Measurements from ENCODE around the gene DGKE. TPM values are rescaled to one million over a fixed set of nuclear protein-coding genes. Genes with fewer than 3 reads are reported as not detected.

The DGKE gene
- total and polyA plus RNA-seq, 2 experiments from 2014 or later, result 5.0 to 6.3 TPM

DNA sequence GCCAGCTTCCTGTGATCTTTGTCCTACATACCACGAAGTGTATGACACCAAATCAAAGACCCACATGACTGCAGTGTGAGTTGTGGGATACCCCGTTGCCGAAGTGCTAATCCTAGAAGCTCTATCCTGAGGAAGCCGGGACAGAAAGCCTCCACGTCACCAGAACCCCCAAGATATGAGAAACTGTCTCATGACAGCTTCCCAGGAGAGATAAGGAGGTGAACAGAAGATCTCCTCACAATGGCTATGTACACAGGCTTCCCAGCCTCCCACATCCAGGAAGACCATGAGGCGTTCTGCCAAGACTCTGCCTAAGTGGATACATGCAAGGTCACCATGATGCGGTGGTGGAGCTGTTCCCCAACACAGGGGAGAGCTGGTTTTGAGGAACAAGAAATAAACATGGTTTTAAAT is 42.8 kb downstream of the DGKE start:
- Histone ChIP-seq H3K4me3 (no peak overlapping the region), H3K27ac (no peak overlapping the region), H3K4me1 (ENCODE audit: low read depth) (no peaks in the 10 kb centered on the region), H3K9me3 (ENCODE audit: low read depth) (no peaks in the 10 kb centered on the region), H3K36me3 (no peaks in the 10 kb centered on the region), H3K27me3 (no peaks in the 10 kb centered on the region)
- no peak for TF ChIP-seq CTCF (IDR thresholded peaks at IDR 0.05; ENCODE audit: low read depth, low read length)
- DNase-seq (ENCODE audit: low read depth in 1 of 2, low spot score in 1 of 2), result peak in 1 of 2 donors; percentile 67

GRCh38 chr17:56879280-56879679 is 45.3 kb downstream of the DGKE start:
- Histone ChIP-seq H3K4me1 (ENCODE audit: low read depth) (no peaks in the 10 kb centered on the region), H3K4me3 (no peak overlapping the region), H3K27me3 (no peaks in the 10 kb centered on the region), H3K9me3 (ENCODE audit: low read depth) (no peaks in the 10 kb centered on the region), H3K27ac (no peak overlapping the region), H3K36me3 (no peaks in the 10 kb centered on the region)
- no peak for TF ChIP-seq CTCF (IDR thresholded peaks at IDR 0.05; ENCODE audit: low read depth, low read length)
- no peak for DNase-seq (ENCODE audit: low read depth in 1 of 2, low spot score in 1 of 2)

DNA sequence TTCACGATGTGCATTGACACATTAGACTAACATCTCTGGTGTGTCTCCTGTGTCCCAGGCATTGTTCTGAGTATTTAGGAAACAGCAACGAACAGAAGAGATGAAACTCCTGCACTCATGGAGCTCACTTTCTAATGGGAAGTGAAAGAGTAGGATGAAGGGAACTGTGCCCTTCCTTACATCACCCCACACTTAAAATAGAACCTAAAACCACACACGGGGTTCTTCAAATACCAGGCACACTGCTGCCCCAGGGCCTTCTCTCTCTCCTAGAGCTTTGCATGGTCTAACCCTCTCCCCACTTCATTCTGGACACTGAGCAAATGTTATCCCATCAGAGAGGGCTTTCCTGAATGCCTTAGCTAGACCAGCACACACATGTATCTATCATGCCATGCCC is 46.2 kb downstream of the DGKE start:
- no peaks in the 10 kb centered on the region for H3K36me3 ChIP-seq
- H3K4me3 ChIP-seq, result no peak overlapping the region
- DNase-seq (ENCODE audit: low read depth in 1 of 2, low spot score in 1 of 2), result no peak
- H3K27ac ChIP-seq, result peak overlapping the region; percentile 17
- TF ChIP-seq CTCF (IDR thresholded peaks at IDR 0.05; ENCODE audit: low read depth, low read length), result no peak
- no peaks in the 10 kb centered on the region for H3K4me1 ChIP-seq (ENCODE audit: low read depth)
- H3K9me3 ChIP-seq (ENCODE audit: low read depth), result no peaks in the 10 kb centered on the region
- no peaks in the 10 kb centered on the region for H3K27me3 ChIP-seq

DNA sequence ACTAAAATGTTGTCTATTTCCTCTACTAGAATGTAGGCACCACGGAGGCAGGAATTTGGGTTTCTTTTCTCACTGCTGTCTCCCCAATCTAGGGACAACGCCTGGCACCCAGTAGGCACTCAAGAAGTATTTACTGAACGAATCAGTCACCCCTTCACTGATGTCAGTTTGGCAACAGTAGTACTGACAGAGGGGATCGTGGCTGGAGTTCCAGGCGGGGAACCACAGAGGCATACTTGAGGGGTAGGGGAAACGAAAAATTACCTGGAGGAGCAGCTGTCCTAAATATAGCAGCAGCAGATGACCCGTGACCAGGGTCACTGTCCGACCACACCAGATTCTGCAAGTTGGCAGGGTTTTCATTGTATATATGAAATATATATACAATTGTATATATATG is 46.6 kb downstream of the DGKE start:
- no peaks in the 10 kb centered on the region for H3K36me3 ChIP-seq
- H3K4me3 ChIP-seq, result no peak overlapping the region
- no peak for DNase-seq (ENCODE audit: low read depth in 1 of 2, low spot score in 1 of 2)
- H3K27ac ChIP-seq, result no peak overlapping the region
- H3K9me3 ChIP-seq (ENCODE audit: low read depth), result no peaks in the 10 kb centered on the region
- no peak for TF ChIP-seq CTCF (IDR thresholded peaks at IDR 0.05; ENCODE audit: low read depth, low read length)
- no peaks in the 10 kb centered on the region for H3K4me1 ChIP-seq (ENCODE audit: low read depth)
- H3K27me3 ChIP-seq, result no peaks in the 10 kb centered on the region

- no peaks in the 10 kb centered on the region for H3K4me1 ChIP-seq (ENCODE audit: low read depth)
Observed at GRCh38 chr17:56881685-56882295, 47.8 kb downstream of the DGKE start.

More at GRCh38 chr17:56881685-56882295, 47.8 kb downstream of the DGKE start:
- Histone ChIP-seq H3K27ac (no peak overlapping the region), H3K4me3 (no peak overlapping the region), H3K36me3 (no peaks in the 10 kb centered on the region), H3K9me3 (ENCODE audit: low read depth) (no peaks in the 10 kb centered on the region), H3K27me3 (no peaks in the 10 kb centered on the region)
- no peak for DNase-seq (ENCODE audit: low read depth in 1 of 2, low spot score in 1 of 2)
- TF ChIP-seq CTCF (IDR thresholded peaks at IDR 0.05; ENCODE audit: low read depth, low read length), result no peak
